ENCODE results near the gene RAMP1.
A peak's percentile ranks its signal among the peaks of the same experiment; 100 is the strongest.

RAMP1 gene

GRCh38 chr2:237879991-237880560, 20.7 kb downstream of the RAMP1 start:
- no peak overlapping the region for H2BK15ac ChIP-seq (replicated peaks; ENCODE audit: low read depth)
- no CpG with 5 or more reads among the region's 12 CpGs for WGBS (ENCODE audit: extremely low coverage, insufficient coverage, low lambda C conversion rate)
- H3K79me1 ChIP-seq (ENCODE audit: low read length): no peaks in the 10 kb centered on the region
- no peak overlapping the region for H3K4me2 ChIP-seq (ENCODE audit: low read length)
- no peak overlapping the region for H2AK5ac ChIP-seq (ENCODE audit: low read length)
- no peak overlapping the region for H3K9ac ChIP-seq (ENCODE audit: low read length)
- no peak overlapping the region for H4K8ac ChIP-seq (ENCODE audit: low read depth, low read length)
- no peaks in the 10 kb centered on the region for H3K36me3 ChIP-seq (ENCODE audit: control insufficient read depth, insufficient read depth, low read length)
- H3K56ac ChIP-seq (ENCODE audit: low read length): no peak overlapping the region
- no peak overlapping the region for H2BK5ac ChIP-seq (ENCODE audit: low read length)
- no peak overlapping the region for H2BK120ac ChIP-seq (ENCODE audit: low read depth, low read length)
- no peak overlapping the region for H3K23ac ChIP-seq (ENCODE audit: low read length)
- H3K4ac ChIP-seq (ENCODE audit: low read depth, low read length): no peak overlapping the region
- H3K4me3 ChIP-seq (ENCODE audit: low read length): no peak overlapping the region
- H4K5ac ChIP-seq (ENCODE audit: low read length): no peak overlapping the region
- DNase-seq: no peak
- no peaks in the 10 kb centered on the region for H3K4me1 ChIP-seq (ENCODE audit: control insufficient read depth, low read depth, low read length)
- no peaks in the 10 kb centered on the region for H3K79me2 ChIP-seq (ENCODE audit: control insufficient read depth, insufficient read depth, low read length)
- H3K27ac ChIP-seq (ENCODE audit: low read depth, low read length): no peak overlapping the region
- no peak overlapping the region for H3K18ac ChIP-seq (ENCODE audit: low read length)
- no peaks in the 10 kb centered on the region for H3K27me3 ChIP-seq (ENCODE audit: insufficient read depth, low read length, poor library complexity)

- WGBS (ENCODE audit: extremely low coverage, insufficient coverage, low lambda C conversion rate): no CpG with 5 or more reads among the region's 20 CpGs
- H3K79me2 ChIP-seq (ENCODE audit: control insufficient read depth, insufficient read depth, low read length): no peaks in the 10 kb centered on the region
- no peak overlapping the region for H2BK15ac ChIP-seq (replicated peaks; ENCODE audit: low read depth)
- no peak overlapping the region for H4K5ac ChIP-seq (ENCODE audit: low read length)
- no peak overlapping the region for H3K4ac ChIP-seq (ENCODE audit: low read depth, low read length)
- no peaks in the 10 kb centered on the region for H3K79me1 ChIP-seq (ENCODE audit: low read length)
- H3K23ac ChIP-seq (ENCODE audit: low read length): no peak overlapping the region
- no peak overlapping the region for H2AK5ac ChIP-seq (ENCODE audit: low read length)
- H3K18ac ChIP-seq (ENCODE audit: low read length): no peak overlapping the region
- no peak overlapping the region for H3K4me3 ChIP-seq (ENCODE audit: low read length)
- H2BK5ac ChIP-seq (ENCODE audit: low read length): no peak overlapping the region
- no peak overlapping the region for H3K9ac ChIP-seq (ENCODE audit: low read length)
- no peaks in the 10 kb centered on the region for H3K36me3 ChIP-seq (ENCODE audit: control insufficient read depth, insufficient read depth, low read length)
- no peaks in the 10 kb centered on the region for H3K4me1 ChIP-seq (ENCODE audit: control insufficient read depth, low read depth, low read length)
- H3K27me3 ChIP-seq (ENCODE audit: insufficient read depth, low read length, poor library complexity): no peaks in the 10 kb centered on the region
- H3K27ac ChIP-seq (ENCODE audit: low read depth, low read length): no peak overlapping the region
- no peak overlapping the region for H3K56ac ChIP-seq (ENCODE audit: low read length)
- no peak overlapping the region for H2BK120ac ChIP-seq (ENCODE audit: low read depth, low read length)
- H3K4me2 ChIP-seq (ENCODE audit: low read length): no peak overlapping the region
- DNase-seq: no peak
- no peak overlapping the region for H4K8ac ChIP-seq (ENCODE audit: low read depth, low read length)
Measured at GRCh38 chr2:237882510-237883481, 23.4 kb downstream of the RAMP1 start.

GRCh38 chr2:237883951-237884446, 24.6 kb downstream of the RAMP1 start:
- Histone ChIP-seq H3K4me1 (ENCODE audit: control insufficient read depth, low read depth, low read length) (no peaks in the 10 kb centered on the region), H2BK15ac (replicated peaks; ENCODE audit: low read depth) (no peak overlapping the region), H3K4me2 (ENCODE audit: low read length) (no peak overlapping the region), H3K79me2 (ENCODE audit: control insufficient read depth, insufficient read depth, low read length) (no peaks in the 10 kb centered on the region), H3K36me3 (ENCODE audit: control insufficient read depth, insufficient read depth, low read length) (no peaks in the 10 kb centered on the region), H3K18ac (ENCODE audit: low read length) (no peak overlapping the region), H2AK5ac (ENCODE audit: low read length) (no peak overlapping the region), H4K5ac (ENCODE audit: low read length) (no peak overlapping the region), H3K27ac (ENCODE audit: low read depth, low read length) (no peak overlapping the region), H2BK5ac (ENCODE audit: low read length) (no peak overlapping the region), H3K27me3 (ENCODE audit: insufficient read depth, low read length, poor library complexity) (no peaks in the 10 kb centered on the region), H3K4ac (ENCODE audit: low read depth, low read length) (no peak overlapping the region), H3K79me1 (ENCODE audit: low read length) (no peaks in the 10 kb centered on the region), H2BK120ac (ENCODE audit: low read depth, low read length) (no peak overlapping the region), H3K4me3 (ENCODE audit: low read length) (no peak overlapping the region), H3K23ac (ENCODE audit: low read length) (no peak overlapping the region), H3K56ac (ENCODE audit: low read length) (no peak overlapping the region), H3K9ac (ENCODE audit: low read length) (no peak overlapping the region), H4K8ac (ENCODE audit: low read depth, low read length) (no peak overlapping the region)
- WGBS (ENCODE audit: extremely low coverage, insufficient coverage, low lambda C conversion rate): no CpG with 5 or more reads among the region's 10 CpGs
- DNase-seq: no peak

DNA sequence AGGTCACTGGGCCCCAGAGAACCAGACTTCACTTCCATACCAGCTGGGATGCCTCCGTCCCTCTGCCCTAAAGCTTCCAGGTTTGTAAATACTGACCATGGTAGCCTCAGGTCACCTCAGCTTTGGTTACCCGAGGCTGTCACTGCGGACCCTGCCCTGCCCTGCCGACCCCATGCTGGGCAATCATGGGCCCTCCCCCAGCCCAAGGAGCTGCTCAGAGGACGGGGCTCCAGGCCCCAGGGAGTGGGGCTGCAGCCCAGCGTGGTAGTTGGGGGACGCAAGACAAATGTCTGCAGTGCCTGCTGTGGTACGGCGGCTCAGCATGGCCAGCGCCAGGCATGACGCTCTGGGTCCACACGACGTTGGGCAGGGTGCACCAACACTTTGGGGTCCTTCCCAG, 25.3 kb downstream of the RAMP1 start:
- Histone ChIP-seq H3K56ac (ENCODE audit: low read length) (no peak overlapping the region), H2AK5ac (ENCODE audit: low read length) (no peak overlapping the region), H3K4me2 (ENCODE audit: low read length) (no peak overlapping the region), H3K79me1 (ENCODE audit: low read length) (no peaks in the 10 kb centered on the region), H3K36me3 (ENCODE audit: control insufficient read depth, insufficient read depth, low read length) (no peaks in the 10 kb centered on the region), H4K5ac (ENCODE audit: low read length) (no peak overlapping the region), H3K4me3 (ENCODE audit: low read length) (no peak overlapping the region), H3K27ac (ENCODE audit: low read depth, low read length) (no peak overlapping the region), H4K8ac (ENCODE audit: low read depth, low read length) (no peak overlapping the region), H2BK5ac (ENCODE audit: low read length) (no peak overlapping the region), H2BK120ac (ENCODE audit: low read depth, low read length) (no peak overlapping the region), H3K9ac (ENCODE audit: low read length) (no peak overlapping the region), H3K27me3 (ENCODE audit: insufficient read depth, low read length, poor library complexity) (no peaks in the 10 kb centered on the region), H3K23ac (ENCODE audit: low read length) (no peak overlapping the region), H3K79me2 (ENCODE audit: control insufficient read depth, insufficient read depth, low read length) (no peaks in the 10 kb centered on the region), H2BK15ac (replicated peaks; ENCODE audit: low read depth) (no peak overlapping the region), H3K4ac (ENCODE audit: low read depth, low read length) (no peak overlapping the region), H3K18ac (ENCODE audit: low read length) (no peak overlapping the region), H3K4me1 (ENCODE audit: control insufficient read depth, low read depth, low read length) (no peaks in the 10 kb centered on the region)
- DNase-seq: no peak
- no CpG with 5 or more reads among the region's 13 CpGs for WGBS (ENCODE audit: extremely low coverage, insufficient coverage, low lambda C conversion rate)

DNA sequence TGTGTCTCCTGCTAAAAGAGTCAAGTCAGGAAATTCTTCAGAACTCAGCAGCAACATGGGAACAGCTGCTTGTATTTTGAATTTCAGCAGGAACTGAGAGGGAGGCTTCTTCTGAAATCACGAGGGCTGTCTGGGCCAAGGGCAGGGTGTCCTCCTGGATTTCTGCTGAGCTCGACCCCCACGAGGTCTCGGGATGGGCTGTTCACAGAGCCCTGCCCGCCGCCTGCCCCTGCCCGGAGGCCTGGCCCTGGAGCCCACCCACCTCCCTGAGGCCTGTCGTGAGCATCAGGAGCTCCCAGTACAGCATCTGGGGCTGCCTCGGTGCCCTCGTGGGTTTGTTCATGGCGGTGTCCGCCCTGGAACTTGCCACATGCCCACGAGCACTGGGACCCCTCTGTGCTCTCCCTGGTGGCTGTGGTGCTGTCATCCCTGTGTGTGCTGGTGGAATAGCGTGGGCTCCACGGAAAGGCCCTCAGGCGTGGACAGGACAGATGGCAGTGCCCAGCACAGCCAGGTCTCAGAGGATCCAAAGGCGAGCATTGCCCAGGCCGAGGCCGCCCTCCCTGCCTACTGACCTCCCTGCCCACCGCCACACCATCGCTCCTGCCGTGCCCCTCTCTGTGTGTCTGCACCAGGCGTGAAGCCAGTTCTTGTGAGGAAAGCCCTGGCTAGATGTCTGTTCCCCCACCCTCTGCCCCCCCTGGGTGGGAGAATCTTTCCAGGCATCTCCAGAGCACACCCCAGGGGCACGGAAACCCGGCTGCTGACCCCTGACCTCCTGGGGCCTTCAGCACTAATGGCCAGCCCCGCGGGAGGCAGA, 25.9 kb downstream of the RAMP1 start:
- H3K79me1 ChIP-seq (ENCODE audit: low read length): no peaks in the 10 kb centered on the region
- no peak overlapping the region for H3K56ac ChIP-seq (ENCODE audit: low read length)
- no peak overlapping the region for H3K4ac ChIP-seq (ENCODE audit: low read depth, low read length)
- no peak overlapping the region for H2AK5ac ChIP-seq (ENCODE audit: low read length)
- peak overlapping the region; percentile 45 for H3K23ac ChIP-seq (ENCODE audit: low read length)
- H3K79me2 ChIP-seq (ENCODE audit: control insufficient read depth, insufficient read depth, low read length): no peaks in the 10 kb centered on the region
- no peak overlapping the region for H2BK5ac ChIP-seq (ENCODE audit: low read length)
- no peak overlapping the region for H3K9ac ChIP-seq (ENCODE audit: low read length)
- H3K36me3 ChIP-seq (ENCODE audit: control insufficient read depth, insufficient read depth, low read length): no peaks in the 10 kb centered on the region
- no peak overlapping the region for H2BK15ac ChIP-seq (replicated peaks; ENCODE audit: low read depth)
- H3K27ac ChIP-seq (ENCODE audit: low read depth, low read length): no peak overlapping the region
- H3K27me3 ChIP-seq (ENCODE audit: insufficient read depth, low read length, poor library complexity): no peaks in the 10 kb centered on the region
- H3K4me2 ChIP-seq (ENCODE audit: low read length): no peak overlapping the region
- H4K8ac ChIP-seq (ENCODE audit: low read depth, low read length): no peak overlapping the region
- DNase-seq: no peak
- no peak overlapping the region for H3K18ac ChIP-seq (ENCODE audit: low read length)
- no peaks in the 10 kb centered on the region for H3K4me1 ChIP-seq (ENCODE audit: control insufficient read depth, low read depth, low read length)
- no peak overlapping the region for H2BK120ac ChIP-seq (ENCODE audit: low read depth, low read length)
- no peak overlapping the region for H3K4me3 ChIP-seq (ENCODE audit: low read length)
- no peak overlapping the region for H4K5ac ChIP-seq (ENCODE audit: low read length)
- no CpG with 5 or more reads among the region's 27 CpGs for WGBS (ENCODE audit: extremely low coverage, insufficient coverage, low lambda C conversion rate)
